Astrocyte of the cerebellum (primary cell): Measurements from ENCODE around the gene ZNF516.

ENCODE experiments used
- DNase-seq: peaks from one replicate; pipeline ENCODE4 v3.0.0-alpha.2; 2011; ENCODE audit warnings: low read depth
- H3K4me3 ChIP-seq: 2 replicates; pipeline ENCODE4 v1.5.1; 2011; ENCODE audit warnings: mild to moderate bottlenecking, low read depth, low read length, moderate library complexity
- in situ Hi-C: cut with HindIII; loops from 2 replicates; pipeline ENCODE4 v1.10.0; 2017; ENCODE audit warnings: low sequenced_read_pairs
- TF ChIP-seq, protein P1 (sequence below): IDR thresholded peaks from 2 replicates; pipeline ENCODE4 v1.5.1; 2012; ENCODE audit warnings: low read length, low read depth, moderate library complexity, mild to moderate bottlenecking; ENCODE audit errors: missing control alignments

ZNF516 gene

DNA sequence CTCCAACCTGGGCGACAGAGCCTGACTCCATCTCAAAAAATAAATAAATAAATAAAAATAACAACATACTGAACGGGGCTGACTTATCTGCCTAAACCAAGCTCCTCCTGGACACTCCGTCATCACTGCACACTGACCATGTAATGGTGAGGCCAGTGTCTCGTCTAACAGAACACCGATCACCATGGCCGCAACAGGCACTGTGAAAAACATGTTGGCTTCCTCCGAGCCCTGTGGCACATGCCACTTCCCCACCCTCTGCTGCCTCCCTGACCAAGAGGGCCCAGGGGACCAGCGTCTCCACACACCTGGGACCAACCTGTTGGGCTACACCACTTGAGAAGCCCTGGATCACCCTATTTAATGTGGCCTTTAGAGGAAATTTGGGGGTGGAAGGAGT is 33.9 kb downstream of the ZNF516 start:
- in situ Hi-C loops: no loop called here
- TF ChIP-seq, protein P1, sequence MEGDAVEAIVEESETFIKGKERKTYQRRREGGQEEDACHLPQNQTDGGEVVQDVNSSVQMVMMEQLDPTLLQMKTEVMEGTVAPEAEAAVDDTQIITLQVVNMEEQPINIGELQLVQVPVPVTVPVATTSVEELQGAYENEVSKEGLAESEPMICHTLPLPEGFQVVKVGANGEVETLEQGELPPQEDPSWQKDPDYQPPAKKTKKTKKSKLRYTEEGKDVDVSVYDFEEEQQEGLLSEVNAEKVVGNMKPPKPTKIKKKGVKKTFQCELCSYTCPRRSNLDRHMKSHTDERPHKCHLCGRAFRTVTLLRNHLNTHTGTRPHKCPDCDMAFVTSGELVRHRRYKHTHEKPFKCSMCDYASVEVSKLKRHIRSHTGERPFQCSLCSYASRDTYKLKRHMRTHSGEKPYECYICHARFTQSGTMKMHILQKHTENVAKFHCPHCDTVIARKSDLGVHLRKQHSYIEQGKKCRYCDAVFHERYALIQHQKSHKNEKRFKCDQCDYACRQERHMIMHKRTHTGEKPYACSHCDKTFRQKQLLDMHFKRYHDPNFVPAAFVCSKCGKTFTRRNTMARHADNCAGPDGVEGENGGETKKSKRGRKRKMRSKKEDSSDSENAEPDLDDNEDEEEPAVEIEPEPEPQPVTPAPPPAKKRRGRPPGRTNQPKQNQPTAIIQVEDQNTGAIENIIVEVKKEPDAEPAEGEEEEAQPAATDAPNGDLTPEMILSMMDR: no peak
- H3K4me3 ChIP-seq: no peak overlapping the region
- DNase-seq: no peak

DNA sequence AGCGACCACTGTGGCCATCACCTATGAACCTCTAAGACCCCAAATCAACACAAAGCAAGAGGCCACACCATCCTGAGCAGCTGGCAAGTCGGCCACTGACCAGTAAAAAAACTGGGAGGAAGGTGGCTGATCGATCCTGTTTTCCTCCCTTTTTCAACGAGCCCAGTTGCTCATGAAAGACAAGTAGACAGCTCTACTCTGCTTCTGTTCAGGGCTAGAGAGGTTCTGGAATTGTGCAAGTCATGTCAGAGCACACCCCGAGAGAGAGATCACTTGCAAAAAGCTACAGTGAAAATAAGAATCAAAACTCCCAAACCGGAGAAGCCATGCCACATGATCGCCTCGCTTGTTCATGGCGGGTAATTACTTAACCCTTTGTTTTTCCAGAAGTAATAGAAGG is 34.6 kb downstream of the ZNF516 start:
- TF ChIP-seq, protein P1: no peak

DNA sequence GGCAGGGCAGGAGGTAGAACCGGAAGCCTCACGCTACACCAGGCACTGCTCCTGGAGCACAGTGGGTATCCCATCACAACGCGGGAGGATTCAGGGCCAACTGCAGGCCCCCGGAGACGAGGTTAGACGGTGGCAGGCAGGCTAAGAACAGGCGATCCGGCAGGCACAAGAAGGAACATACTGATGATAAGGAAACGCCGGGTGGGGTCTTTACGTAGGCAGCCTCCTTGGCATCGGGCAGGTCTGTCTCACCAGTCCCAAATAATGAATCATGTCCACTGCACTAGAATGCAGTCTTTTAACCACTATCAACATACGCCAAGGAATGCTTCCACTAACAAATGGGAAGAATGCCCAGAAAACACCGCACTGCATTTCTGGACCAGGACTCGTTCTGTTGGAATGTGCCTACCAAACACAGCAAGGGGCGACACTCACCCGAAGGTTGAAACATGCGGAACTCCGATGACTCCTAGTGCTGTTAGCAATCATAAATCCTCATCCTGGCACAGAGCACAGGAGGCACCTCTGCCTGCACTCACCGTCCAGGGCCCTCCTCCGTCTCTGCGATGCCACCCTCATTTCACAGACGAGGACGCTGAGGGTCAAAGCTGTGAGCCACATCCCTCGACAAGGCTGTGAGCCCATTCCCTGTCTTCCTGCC is 35.2 kb downstream of the ZNF516 start:
- peak overlapping the region; percentile 22 for H3K4me3 ChIP-seq
- TF ChIP-seq, protein P1: peak; percentile 6
- in situ Hi-C loops: no loop called here
- DNase-seq: peak; percentile 100

More for the DNA sequence above, 34.6 kb downstream of the ZNF516 start:
- no peak overlapping the region for H3K4me3 ChIP-seq
- DNase-seq: no peak
- in situ Hi-C loops: no loop called here

DNA sequence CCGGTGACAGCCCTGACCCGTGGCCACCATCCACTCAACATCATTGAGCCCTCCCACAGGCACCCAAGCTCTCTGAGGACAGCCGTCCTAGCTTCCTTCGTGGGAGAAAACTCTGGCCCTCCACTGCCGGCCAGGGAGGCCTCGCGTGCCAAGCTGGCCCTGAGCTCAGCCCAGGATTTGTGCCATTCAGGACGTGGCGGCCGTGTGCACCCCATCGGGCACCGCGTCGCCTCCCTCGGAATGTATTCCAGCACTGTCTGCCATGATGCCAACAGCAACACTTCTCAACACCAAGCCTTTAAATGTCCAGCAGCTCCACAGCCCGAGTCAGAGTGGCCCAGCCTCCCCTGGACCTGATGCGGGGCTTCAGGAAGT is 35.7 kb downstream of the ZNF516 start:
- in situ Hi-C loops: no loop called here
- no peak for DNase-seq
- TF ChIP-seq, protein P1: no peak
- H3K4me3 ChIP-seq: peak overlapping the region; percentile 22

DNA sequence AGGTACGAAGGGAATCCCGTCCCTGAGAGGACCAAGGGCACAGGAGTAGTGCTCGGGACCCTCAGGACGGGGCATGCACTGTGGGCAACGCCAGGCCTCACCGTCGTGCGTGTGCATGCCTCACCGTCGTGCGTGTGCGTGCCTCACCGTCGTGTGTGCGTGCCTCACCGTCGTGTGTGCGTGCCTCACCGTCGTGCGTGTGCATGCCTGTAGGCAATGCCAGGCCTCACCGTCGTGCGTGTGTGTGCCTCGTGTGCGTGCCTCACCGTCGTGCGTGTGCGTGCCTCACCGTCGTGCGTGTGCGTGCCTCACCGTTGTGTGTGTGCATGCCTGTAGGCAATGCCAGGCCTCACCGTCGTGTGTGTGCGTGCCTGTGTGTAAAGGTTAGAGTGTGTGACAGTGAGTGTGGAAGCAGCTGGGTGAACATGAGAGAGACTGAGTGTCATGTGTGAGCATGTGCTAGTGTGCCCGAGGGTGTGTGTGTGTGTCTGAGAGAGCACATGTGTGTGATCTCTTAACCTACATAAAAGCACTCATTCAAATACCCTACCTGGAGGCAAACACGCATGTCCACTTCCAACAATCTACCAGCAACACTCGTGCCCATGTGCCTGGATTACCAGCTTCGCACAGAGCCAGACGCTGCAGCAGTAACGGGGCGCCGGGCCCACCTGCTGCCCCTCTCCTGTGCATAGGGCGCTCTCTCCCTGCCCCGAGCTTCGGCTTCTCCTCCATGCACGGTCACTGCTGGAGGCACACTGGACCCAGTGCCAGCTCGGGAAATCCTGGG is 36.3 kb downstream of the ZNF516 start:
- DNase-seq: no peak

DNA sequence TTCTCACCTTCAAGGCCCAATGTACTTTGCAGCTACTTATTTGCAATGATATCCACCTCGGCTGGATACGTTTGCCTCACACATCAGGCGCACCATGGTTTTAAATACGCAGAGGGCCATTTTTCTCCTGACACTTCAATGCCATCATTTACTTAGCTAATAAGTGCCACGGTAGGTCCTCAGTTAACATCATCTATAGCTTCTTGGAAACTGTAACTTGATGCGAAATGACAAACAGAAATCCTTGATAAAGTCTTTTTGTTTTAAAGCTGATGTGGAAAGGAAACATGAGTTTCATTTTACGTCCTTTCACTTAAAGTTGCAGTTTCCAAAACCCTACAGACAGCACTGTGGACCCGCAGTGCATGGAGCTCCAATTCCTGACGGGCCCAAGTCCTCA is 37.1 kb downstream of the ZNF516 start:
- DNase-seq: no peak
- no peak overlapping the region for H3K4me3 ChIP-seq
- in situ Hi-C loops: no loop called here
- TF ChIP-seq, protein P1: no peak

More for the DNA sequence above, 36.3 kb downstream of the ZNF516 start:
- in situ Hi-C loops: no loop called here
- TF ChIP-seq, protein P1: no peak
- H3K4me3 ChIP-seq: no peak overlapping the region
